Measurements from ENCODE around the gene ATP13A3.

ATP13A3 gene

GRCh38 chr3:194376241-194376560, 110.6 kb downstream of the ATP13A3 start:
- Histone ChIP-seq H4K8ac (ENCODE audit: low read depth, low read length) (no peak overlapping the region), H2BK120ac (ENCODE audit: low read depth, low read length) (no peak overlapping the region), H3K56ac (ENCODE audit: low read length) (no peak overlapping the region), H3K4me1 (ENCODE audit: control insufficient read depth, low read depth, low read length) (peaks cover 4% of the 10 kb centered on the region), H4K5ac (ENCODE audit: low read length) (no peak overlapping the region), H2AK5ac (ENCODE audit: low read length) (no peak overlapping the region), H2BK15ac (replicated peaks; ENCODE audit: low read depth) (no peak overlapping the region), H3K18ac (ENCODE audit: low read length) (no peak overlapping the region), H3K9ac (ENCODE audit: low read length) (no peak overlapping the region), H3K4me3 (ENCODE audit: low read length) (no peak overlapping the region), H3K79me1 (ENCODE audit: low read length) (no peaks in the 10 kb centered on the region), H2BK5ac (ENCODE audit: low read length) (no peak overlapping the region), H3K27ac (ENCODE audit: low read depth, low read length) (no peak overlapping the region), H3K23ac (ENCODE audit: low read length) (no peak overlapping the region), H3K36me3 (ENCODE audit: control insufficient read depth, insufficient read depth, low read length) (no peaks in the 10 kb centered on the region), H3K27me3 (ENCODE audit: insufficient read depth, low read length, poor library complexity) (no peaks in the 10 kb centered on the region), H3K79me2 (ENCODE audit: control insufficient read depth, insufficient read depth, low read length) (no peaks in the 10 kb centered on the region), H3K4ac (ENCODE audit: low read depth, low read length) (no peak overlapping the region), H3K4me2 (ENCODE audit: low read length) (no peak overlapping the region)
- peak; percentile 30 for DNase-seq
- no CpG with 5 or more reads among the region's 10 CpGs for WGBS (ENCODE audit: extremely low coverage, insufficient coverage, low lambda C conversion rate)

DNA sequence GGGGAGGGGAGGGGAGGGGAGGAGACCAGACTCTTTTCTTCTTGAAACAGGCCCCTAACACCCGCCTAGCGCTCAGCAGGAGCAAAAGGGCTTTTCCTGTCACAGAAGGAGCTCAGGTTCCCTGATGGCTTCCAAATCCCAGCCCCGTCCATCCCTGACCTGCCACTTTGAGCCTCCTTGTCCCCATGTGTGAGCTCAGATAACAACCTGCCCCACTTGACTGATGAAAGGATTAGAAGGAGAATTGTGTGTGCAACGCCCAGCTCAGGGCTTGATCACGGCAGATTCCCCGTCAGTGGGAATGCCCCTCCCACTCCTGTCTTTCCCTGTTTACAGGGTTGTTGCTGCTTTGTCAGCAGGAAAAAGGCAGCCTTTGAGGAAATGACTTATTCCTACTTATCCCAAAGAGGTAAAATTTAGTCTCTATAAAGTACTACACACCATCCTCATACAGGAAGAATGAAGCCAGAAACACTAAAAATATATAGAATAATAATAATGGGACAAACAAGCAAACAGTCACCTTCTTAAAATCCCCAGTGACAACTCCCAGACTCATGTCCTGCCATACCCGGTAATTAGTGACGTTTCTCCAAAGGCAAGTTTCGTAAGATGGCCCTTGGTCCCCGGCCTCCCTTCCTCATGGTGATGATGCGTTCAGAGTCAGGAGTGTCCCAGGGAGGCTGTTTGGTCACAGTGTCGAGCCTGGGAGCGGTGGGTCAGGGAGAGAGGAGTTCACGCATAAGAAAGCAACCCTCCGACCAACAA, 111.1 kb downstream of the ATP13A3 start:
- no peaks in the 10 kb centered on the region for H3K27me3 ChIP-seq (ENCODE audit: insufficient read depth, low read length, poor library complexity)
- peak overlapping the region; percentile 47 for H4K5ac ChIP-seq (ENCODE audit: low read length)
- no peak overlapping the region for H3K9ac ChIP-seq (ENCODE audit: low read length)
- no peak overlapping the region for H3K4me2 ChIP-seq (ENCODE audit: low read length)
- H2BK120ac ChIP-seq (ENCODE audit: low read depth, low read length) = no peak overlapping the region
- no peak overlapping the region for H3K27ac ChIP-seq (ENCODE audit: low read depth, low read length)
- no peaks in the 10 kb centered on the region for H3K79me1 ChIP-seq (ENCODE audit: low read length)
- no peak overlapping the region for H4K8ac ChIP-seq (ENCODE audit: low read depth, low read length)
- no peaks in the 10 kb centered on the region for H3K79me2 ChIP-seq (ENCODE audit: control insufficient read depth, insufficient read depth, low read length)
- H3K4ac ChIP-seq (ENCODE audit: low read depth, low read length) = no peak overlapping the region
- H3K56ac ChIP-seq (ENCODE audit: low read length) = peak overlapping the region; percentile 3
- H2BK5ac ChIP-seq (ENCODE audit: low read length) = no peak overlapping the region
- peaks cover 4% of the 10 kb centered on the region for H3K4me1 ChIP-seq (ENCODE audit: control insufficient read depth, low read depth, low read length)
- no peak overlapping the region for H3K4me3 ChIP-seq (ENCODE audit: low read length)
- H3K23ac ChIP-seq (ENCODE audit: low read length) = no peak overlapping the region
- peak; percentile 90 for DNase-seq
- no peak overlapping the region for H2AK5ac ChIP-seq (ENCODE audit: low read length)
- no CpG with 5 or more reads among the region's 15 CpGs for WGBS (ENCODE audit: extremely low coverage, insufficient coverage, low lambda C conversion rate)
- no peak overlapping the region for H2BK15ac ChIP-seq (replicated peaks; ENCODE audit: low read depth)
- H3K36me3 ChIP-seq (ENCODE audit: control insufficient read depth, insufficient read depth, low read length) = no peaks in the 10 kb centered on the region
- no peak overlapping the region for H3K18ac ChIP-seq (ENCODE audit: low read length)

DNA sequence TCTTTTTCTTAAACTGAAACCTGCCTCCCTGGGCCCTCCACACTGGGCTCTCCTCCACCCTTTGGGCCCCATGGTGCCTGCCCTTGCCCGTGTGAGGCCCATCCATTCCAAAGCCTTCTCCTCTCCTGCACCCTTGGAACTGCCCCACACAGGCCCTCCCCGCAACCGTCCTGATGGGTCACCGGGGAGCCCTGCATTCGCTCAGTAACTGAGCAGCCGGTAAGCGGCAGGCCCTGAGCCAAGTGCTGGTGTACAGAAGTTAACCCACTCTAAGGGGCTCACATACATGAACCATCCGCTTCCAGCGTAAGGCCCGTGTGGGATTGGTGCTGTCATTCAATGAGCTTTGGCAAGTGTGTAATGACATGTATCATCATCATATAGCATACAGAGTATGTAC, 111.9 kb downstream of the ATP13A3 start:
- no peak overlapping the region for H3K56ac ChIP-seq (ENCODE audit: low read length)
- H2BK5ac ChIP-seq (ENCODE audit: low read length) = no peak overlapping the region
- no peak overlapping the region for H3K4ac ChIP-seq (ENCODE audit: low read depth, low read length)
- H3K4me1 ChIP-seq (ENCODE audit: control insufficient read depth, low read depth, low read length) = peaks cover 4% of the 10 kb centered on the region
- H3K27ac ChIP-seq (ENCODE audit: low read depth, low read length) = no peak overlapping the region
- no peaks in the 10 kb centered on the region for H3K36me3 ChIP-seq (ENCODE audit: control insufficient read depth, insufficient read depth, low read length)
- no peaks in the 10 kb centered on the region for H3K27me3 ChIP-seq (ENCODE audit: insufficient read depth, low read length, poor library complexity)
- H3K18ac ChIP-seq (ENCODE audit: low read length) = no peak overlapping the region
- no peak for DNase-seq
- H3K23ac ChIP-seq (ENCODE audit: low read length) = no peak overlapping the region
- no CpG with 5 or more reads among the region's 10 CpGs for WGBS (ENCODE audit: extremely low coverage, insufficient coverage, low lambda C conversion rate)
- H2AK5ac ChIP-seq (ENCODE audit: low read length) = no peak overlapping the region
- H3K4me2 ChIP-seq (ENCODE audit: low read length) = no peak overlapping the region
- no peak overlapping the region for H3K4me3 ChIP-seq (ENCODE audit: low read length)
- no peaks in the 10 kb centered on the region for H3K79me2 ChIP-seq (ENCODE audit: control insufficient read depth, insufficient read depth, low read length)
- H3K79me1 ChIP-seq (ENCODE audit: low read length) = no peaks in the 10 kb centered on the region
- H2BK120ac ChIP-seq (ENCODE audit: low read depth, low read length) = no peak overlapping the region
- H4K5ac ChIP-seq (ENCODE audit: low read length) = no peak overlapping the region
- no peak overlapping the region for H3K9ac ChIP-seq (ENCODE audit: low read length)
- H4K8ac ChIP-seq (ENCODE audit: low read depth, low read length) = no peak overlapping the region
- H2BK15ac ChIP-seq (replicated peaks; ENCODE audit: low read depth) = no peak overlapping the region

- H3K27ac ChIP-seq (ENCODE audit: low read depth, low read length) = no peak overlapping the region
- H2BK15ac ChIP-seq (replicated peaks; ENCODE audit: low read depth) = no peak overlapping the region
- no peak overlapping the region for H3K23ac ChIP-seq (ENCODE audit: low read length)
- no peak overlapping the region for H4K8ac ChIP-seq (ENCODE audit: low read depth, low read length)
- no peaks in the 10 kb centered on the region for H3K27me3 ChIP-seq (ENCODE audit: insufficient read depth, low read length, poor library complexity)
- WGBS (ENCODE audit: extremely low coverage, insufficient coverage, low lambda C conversion rate) = no CpG with 5 or more reads among the region's 8 CpGs
- H2BK120ac ChIP-seq (ENCODE audit: low read depth, low read length) = no peak overlapping the region
- no peak for DNase-seq
- H3K9ac ChIP-seq (ENCODE audit: low read length) = no peak overlapping the region
- no peak overlapping the region for H3K18ac ChIP-seq (ENCODE audit: low read length)
- H3K79me2 ChIP-seq (ENCODE audit: control insufficient read depth, insufficient read depth, low read length) = no peaks in the 10 kb centered on the region
- H3K79me1 ChIP-seq (ENCODE audit: low read length) = no peaks in the 10 kb centered on the region
- no peak overlapping the region for H2AK5ac ChIP-seq (ENCODE audit: low read length)
- no peak overlapping the region for H3K4me3 ChIP-seq (ENCODE audit: low read length)
- H3K4ac ChIP-seq (ENCODE audit: low read depth, low read length) = no peak overlapping the region
- H3K4me2 ChIP-seq (ENCODE audit: low read length) = no peak overlapping the region
- H3K36me3 ChIP-seq (ENCODE audit: control insufficient read depth, insufficient read depth, low read length) = no peaks in the 10 kb centered on the region
- peaks cover 5% of the 10 kb centered on the region for H3K4me1 ChIP-seq (ENCODE audit: control insufficient read depth, low read depth, low read length)
- H2BK5ac ChIP-seq (ENCODE audit: low read length) = no peak overlapping the region
- H3K56ac ChIP-seq (ENCODE audit: low read length) = no peak overlapping the region
- H4K5ac ChIP-seq (ENCODE audit: low read length) = no peak overlapping the region
Measured at GRCh38 chr3:194373899-194374298, 112.9 kb downstream of the ATP13A3 start.

DNA sequence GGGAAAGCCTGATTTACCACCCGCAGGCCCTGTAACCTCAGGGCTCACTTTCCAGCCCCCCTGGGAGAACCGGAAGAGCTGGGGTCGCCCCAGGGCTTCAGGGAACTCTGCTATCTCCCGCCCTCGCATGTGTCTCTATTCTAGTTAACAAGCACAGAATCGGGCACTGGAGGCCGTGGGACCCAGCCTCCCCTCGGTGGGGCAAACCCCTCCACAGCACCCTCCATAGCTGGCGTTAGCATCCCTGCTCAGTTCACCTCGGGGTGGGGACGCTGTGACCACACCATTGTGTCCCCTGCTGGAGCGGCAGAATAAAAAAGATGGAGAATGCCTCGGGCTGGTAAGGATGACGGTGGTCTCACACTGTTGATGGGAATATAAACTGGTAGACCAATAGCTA, 113.8 kb downstream of the ATP13A3 start:
- H3K23ac ChIP-seq (ENCODE audit: low read length) = no peak overlapping the region

DNA sequence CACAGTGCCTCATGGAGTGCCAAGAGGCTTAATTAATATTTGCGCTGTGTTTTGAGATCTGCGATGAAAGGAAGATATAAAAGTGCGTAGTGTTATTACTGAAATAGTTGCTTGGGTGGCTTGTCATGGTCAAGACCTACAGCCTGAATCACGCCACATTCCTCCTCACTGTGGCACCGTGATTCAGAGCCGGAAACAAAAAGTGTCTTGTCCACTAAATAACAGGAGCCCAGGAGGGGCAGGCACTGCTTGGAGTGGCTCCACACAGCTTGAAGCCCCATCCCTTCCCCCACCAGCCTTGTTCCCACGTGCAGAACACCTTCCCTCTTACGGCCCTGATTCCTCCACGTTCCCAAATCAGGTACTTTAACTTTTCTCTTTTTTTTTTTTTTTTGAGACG, 116.0 kb downstream of the ATP13A3 start:
- Histone ChIP-seq H2BK5ac (ENCODE audit: low read length) (no peak overlapping the region), H4K8ac (ENCODE audit: low read depth, low read length) (no peak overlapping the region), H3K9ac (ENCODE audit: low read length) (no peak overlapping the region), H3K18ac (ENCODE audit: low read length) (no peak overlapping the region), H2BK15ac (replicated peaks; ENCODE audit: low read depth) (no peak overlapping the region), H3K27me3 (ENCODE audit: insufficient read depth, low read length, poor library complexity) (no peaks in the 10 kb centered on the region), H3K4me2 (ENCODE audit: low read length) (no peak overlapping the region), H3K56ac (ENCODE audit: low read length) (no peak overlapping the region), H3K79me1 (ENCODE audit: low read length) (no peaks in the 10 kb centered on the region), H4K5ac (ENCODE audit: low read length) (no peak overlapping the region), H2BK120ac (ENCODE audit: low read depth, low read length) (no peak overlapping the region), H2AK5ac (ENCODE audit: low read length) (no peak overlapping the region), H3K4ac (ENCODE audit: low read depth, low read length) (no peak overlapping the region), H3K36me3 (ENCODE audit: control insufficient read depth, insufficient read depth, low read length) (no peaks in the 10 kb centered on the region), H3K23ac (ENCODE audit: low read length) (no peak overlapping the region), H3K4me3 (ENCODE audit: low read length) (no peak overlapping the region), H3K27ac (ENCODE audit: low read depth, low read length) (no peak overlapping the region), H3K79me2 (ENCODE audit: control insufficient read depth, insufficient read depth, low read length) (no peaks in the 10 kb centered on the region), H3K4me1 (ENCODE audit: control insufficient read depth, low read depth, low read length) (peaks cover 2% of the 10 kb centered on the region)
- no peak for DNase-seq
- WGBS (ENCODE audit: extremely low coverage, insufficient coverage, low lambda C conversion rate) = 100% methylated on average over 3 of the region's 10 CpGs

More for the DNA sequence above, 113.8 kb downstream of the ATP13A3 start:
- DNase-seq = no peak
- H2AK5ac ChIP-seq (ENCODE audit: low read length) = no peak overlapping the region
- H3K79me1 ChIP-seq (ENCODE audit: low read length) = no peaks in the 10 kb centered on the region
- H3K36me3 ChIP-seq (ENCODE audit: control insufficient read depth, insufficient read depth, low read length) = no peaks in the 10 kb centered on the region
- H4K8ac ChIP-seq (ENCODE audit: low read depth, low read length) = no peak overlapping the region
- no peak overlapping the region for H2BK120ac ChIP-seq (ENCODE audit: low read depth, low read length)
- WGBS (ENCODE audit: extremely low coverage, insufficient coverage, low lambda C conversion rate) = no CpG with 5 or more reads among the region's 14 CpGs
- H3K27ac ChIP-seq (ENCODE audit: low read depth, low read length) = no peak overlapping the region
- no peak overlapping the region for H3K18ac ChIP-seq (ENCODE audit: low read length)
- no peak overlapping the region for H2BK5ac ChIP-seq (ENCODE audit: low read length)
- H3K4me2 ChIP-seq (ENCODE audit: low read length) = no peak overlapping the region
- peaks cover 5% of the 10 kb centered on the region for H3K4me1 ChIP-seq (ENCODE audit: control insufficient read depth, low read depth, low read length)
- no peak overlapping the region for H4K5ac ChIP-seq (ENCODE audit: low read length)
- no peak overlapping the region for H3K9ac ChIP-seq (ENCODE audit: low read length)
- no peak overlapping the region for H2BK15ac ChIP-seq (replicated peaks; ENCODE audit: low read depth)
- H3K4me3 ChIP-seq (ENCODE audit: low read length) = no peak overlapping the region
- no peaks in the 10 kb centered on the region for H3K79me2 ChIP-seq (ENCODE audit: control insufficient read depth, insufficient read depth, low read length)
- no peak overlapping the region for H3K56ac ChIP-seq (ENCODE audit: low read length)
- no peaks in the 10 kb centered on the region for H3K27me3 ChIP-seq (ENCODE audit: insufficient read depth, low read length, poor library complexity)
- no peak overlapping the region for H3K4ac ChIP-seq (ENCODE audit: low read depth, low read length)

Data from mesendoderm (in vitro differentiated cells).